ENCODE measurements around the gene ZMAT5.

The ZMAT5 gene

DNA sequence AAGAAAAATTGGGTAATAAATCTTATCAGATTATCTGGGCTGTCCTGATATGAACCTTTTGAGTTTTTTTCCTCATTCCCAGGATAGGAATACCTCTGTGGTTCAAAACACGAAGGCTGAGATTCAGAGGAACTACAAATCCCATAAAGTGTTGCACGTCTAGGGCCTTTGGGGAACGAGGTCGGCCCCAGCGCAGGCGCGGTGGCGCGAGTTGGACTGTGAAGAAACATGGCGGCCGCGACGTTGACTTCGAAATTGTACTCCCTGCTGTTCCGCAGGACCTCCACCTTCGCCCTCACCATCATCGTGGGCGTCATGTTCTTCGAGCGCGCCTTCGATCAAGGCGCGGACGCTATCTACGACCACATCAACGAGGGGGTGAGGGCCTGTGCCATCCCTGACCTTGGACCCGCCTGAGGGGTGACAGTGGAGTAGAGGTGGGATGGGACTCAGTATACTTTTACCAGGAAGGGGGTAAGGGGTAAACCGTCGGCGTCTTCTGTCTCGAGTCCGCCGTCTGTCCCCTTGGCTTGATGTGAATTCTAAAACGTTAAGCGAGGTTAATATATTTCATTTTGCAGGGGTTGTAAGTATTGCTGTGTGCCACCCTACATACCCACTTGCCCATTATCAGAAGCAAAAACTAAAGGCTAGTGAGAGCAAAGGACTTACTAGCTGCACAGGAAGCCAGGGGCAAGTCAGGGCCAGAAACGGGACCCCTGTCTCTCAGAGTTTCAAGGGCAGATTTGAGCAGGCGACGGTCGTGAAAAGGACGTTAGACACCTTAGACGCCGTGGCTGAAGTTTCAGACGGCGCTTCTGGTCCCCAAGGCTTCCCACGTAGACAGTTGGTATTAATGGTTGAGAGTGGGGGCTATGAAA lies 604 bp upstream of the ZMAT5 start, which contains the start of gene UQCR10:
Gene UQCR10, plus strand, starts transcription at position 199 of the 881 bp plus-strand sequence. Its CDS starts 30 bp downstream, at position 229.
- TF ChIP-seq, protein P1, sequence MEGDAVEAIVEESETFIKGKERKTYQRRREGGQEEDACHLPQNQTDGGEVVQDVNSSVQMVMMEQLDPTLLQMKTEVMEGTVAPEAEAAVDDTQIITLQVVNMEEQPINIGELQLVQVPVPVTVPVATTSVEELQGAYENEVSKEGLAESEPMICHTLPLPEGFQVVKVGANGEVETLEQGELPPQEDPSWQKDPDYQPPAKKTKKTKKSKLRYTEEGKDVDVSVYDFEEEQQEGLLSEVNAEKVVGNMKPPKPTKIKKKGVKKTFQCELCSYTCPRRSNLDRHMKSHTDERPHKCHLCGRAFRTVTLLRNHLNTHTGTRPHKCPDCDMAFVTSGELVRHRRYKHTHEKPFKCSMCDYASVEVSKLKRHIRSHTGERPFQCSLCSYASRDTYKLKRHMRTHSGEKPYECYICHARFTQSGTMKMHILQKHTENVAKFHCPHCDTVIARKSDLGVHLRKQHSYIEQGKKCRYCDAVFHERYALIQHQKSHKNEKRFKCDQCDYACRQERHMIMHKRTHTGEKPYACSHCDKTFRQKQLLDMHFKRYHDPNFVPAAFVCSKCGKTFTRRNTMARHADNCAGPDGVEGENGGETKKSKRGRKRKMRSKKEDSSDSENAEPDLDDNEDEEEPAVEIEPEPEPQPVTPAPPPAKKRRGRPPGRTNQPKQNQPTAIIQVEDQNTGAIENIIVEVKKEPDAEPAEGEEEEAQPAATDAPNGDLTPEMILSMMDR (IDR thresholded peaks at IDR 0.05): no peak
- peak within 1 kb of the TSS; percentile 98 for H3K4me3 ChIP-seq
- peak; percentile 88 for DNase-seq (ENCODE audit: low spot score)
- peak within 1 kb of the TSS; percentile 88 to 92 for H3K27ac ChIP-seq

DNA sequence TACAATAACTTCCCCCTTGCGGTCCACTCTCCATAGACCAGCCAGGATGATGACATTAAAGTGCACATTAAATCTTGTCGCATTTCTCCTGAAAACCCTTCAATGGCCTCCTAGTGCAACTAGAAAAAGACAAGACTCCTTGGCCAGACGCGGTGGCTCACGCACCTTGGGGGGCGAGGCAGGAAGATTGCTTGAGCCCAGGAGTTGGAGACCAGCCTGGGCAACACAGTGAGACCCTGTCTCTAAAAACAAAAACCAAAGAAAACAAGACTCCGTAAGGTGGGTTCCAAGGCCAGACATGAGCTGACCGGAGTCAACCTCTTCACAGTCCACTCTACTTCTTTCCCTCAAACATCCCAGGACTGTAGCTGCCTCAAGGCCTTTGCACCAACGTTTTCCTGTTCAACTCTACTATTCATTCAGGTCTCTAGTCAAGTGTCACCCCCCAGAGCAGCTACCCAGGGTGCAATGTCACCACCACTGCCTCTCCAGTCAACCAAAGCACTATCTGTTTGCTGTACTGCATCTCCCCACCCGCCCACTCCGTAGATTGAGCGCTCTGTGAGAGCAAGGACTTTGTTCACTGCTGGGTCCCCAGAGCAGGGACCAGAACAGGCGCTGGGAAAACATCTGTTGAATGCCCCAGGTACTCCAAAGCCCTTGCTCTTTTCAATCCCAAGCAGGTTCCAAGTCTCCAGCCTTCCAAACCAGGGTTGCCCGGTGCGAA lies 739 bp downstream of the ZMAT5 start:
- Histone ChIP-seq H3K27ac (peak overlapping the region; percentile 88 to 92), H3K4me3 (peak overlapping the region; percentile 98)
- TF ChIP-seq, protein P1 (IDR thresholded peaks at IDR 0.05): no peak
- DNase-seq (ENCODE audit: low spot score): no peak

DNA sequence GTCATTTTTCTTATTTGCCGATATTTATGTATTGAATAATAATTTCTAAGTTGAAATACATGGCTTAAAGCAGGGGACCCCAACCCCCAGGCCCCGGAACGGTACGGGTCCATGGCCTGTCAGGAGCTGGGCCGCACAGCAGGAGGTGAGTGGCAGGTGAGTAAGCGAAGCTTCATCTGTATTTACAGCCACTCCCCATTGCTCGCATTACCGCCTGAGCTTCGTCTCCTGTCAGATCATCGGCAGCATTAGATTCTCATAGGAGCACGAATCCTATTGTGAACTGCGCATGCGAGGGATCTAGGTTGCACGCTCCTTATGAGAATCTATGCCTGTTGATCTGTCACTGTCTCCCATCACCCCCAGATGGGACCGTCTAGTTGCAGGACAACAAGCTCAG lies 4.5 kb downstream of the ZMAT5 start:
- DNase-seq (ENCODE audit: low spot score): no peak
- Histone ChIP-seq H3K27ac (no peak overlapping the region), H3K4me3 (no peak overlapping the region)
- TF ChIP-seq, protein P1 (IDR thresholded peaks at IDR 0.05): no peak

DNA sequence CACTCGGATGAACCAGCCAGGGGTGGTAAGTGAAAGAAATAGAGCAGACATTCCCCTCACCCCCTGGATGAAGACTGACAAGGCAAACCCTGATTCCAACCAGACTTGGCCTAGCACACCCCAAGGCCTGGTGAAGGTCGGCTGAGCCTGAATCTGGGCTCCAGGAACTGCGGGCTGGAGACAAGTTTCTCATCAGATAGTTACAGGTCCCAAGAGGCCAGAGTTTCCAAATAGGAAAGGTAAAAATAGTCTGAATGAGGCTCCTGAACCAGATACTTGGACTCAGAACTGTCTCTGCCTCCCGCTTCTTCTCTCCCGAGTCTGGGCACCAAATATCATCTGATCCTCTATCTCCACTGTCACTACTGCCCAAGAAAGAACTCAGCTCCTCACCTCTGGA lies 7.8 kb downstream of the ZMAT5 start:
- TF ChIP-seq, protein P1 (IDR thresholded peaks at IDR 0.05): no peak
- no peak for DNase-seq (ENCODE audit: low spot score)
- Histone ChIP-seq H3K4me3 (no peak overlapping the region), H3K27ac (no peak overlapping the region)

DNA sequence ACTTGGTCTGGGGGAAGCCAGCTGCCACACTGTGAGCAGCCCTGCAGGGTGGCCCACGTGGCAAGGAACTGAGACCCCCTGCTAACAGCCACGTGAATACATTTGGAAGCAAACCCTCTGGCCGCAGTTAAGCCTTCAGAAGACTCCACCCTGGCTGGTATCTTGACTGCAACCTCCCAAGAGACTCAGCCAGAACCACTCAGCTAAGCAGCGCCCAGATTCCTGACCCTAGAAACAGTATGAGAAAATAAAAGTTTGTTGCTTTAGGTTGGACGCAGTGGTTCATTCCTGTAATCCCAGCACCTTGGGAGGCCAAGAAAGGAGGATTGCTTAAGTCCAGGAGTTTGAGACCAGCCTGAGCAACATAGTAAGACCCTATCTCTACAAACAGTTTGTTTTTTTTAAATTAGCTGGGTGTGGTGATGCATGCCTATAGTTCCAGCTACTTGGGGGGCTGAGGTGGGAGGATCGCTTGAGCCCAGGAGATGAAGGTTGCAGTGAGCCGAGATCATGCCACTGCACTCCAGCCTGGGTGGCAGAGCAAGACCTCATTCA lies 8.7 kb downstream of the ZMAT5 start:
- H3K27ac ChIP-seq: no peak overlapping the region
- no peak for DNase-seq (ENCODE audit: low spot score)
- TF ChIP-seq, protein P1 (IDR thresholded peaks at IDR 0.05): no peak
- H3K4me3 ChIP-seq: no peak overlapping the region

DNA sequence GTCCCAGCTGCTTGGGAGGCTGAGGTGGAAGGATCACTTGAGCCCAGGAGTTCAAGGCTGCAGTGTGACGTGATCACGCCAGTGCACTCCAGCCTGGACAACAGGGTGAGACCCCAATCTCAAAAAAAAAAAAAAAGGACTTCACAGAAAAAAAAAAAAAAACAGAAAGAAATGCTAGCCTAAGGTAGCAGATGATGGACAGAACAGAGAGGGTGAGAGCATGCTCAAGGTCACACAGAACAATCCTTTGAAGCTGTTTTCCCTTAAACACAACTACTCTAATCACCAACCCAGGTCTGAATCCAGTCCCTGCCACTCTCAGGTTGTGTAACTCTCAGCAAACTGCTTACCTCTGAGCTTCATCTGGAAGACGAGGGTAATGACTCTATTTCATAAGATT lies 9.7 kb downstream of the ZMAT5 start:
- Histone ChIP-seq H3K4me3 (no peak overlapping the region), H3K27ac (no peak overlapping the region)
- TF ChIP-seq, protein P1 (IDR thresholded peaks at IDR 0.05): no peak
- no peak for DNase-seq (ENCODE audit: low spot score)
